Activated T-cell treated with anti-CD3 and anti-CD28 coated beads for 48 hours (primary cell): ENCODE measurements around the gene SSX3.
"Not testable (repeated sequence)": the region's sequence is repeated elsewhere in the genome, so short reads cannot be mapped to it uniquely, and the experiment has no call there.

Source experiments
- DNase-seq: peaks from one replicate; pipeline ENCODE4 v3.0.0-alpha.2; 2020; ENCODE audit warnings: low read depth

SSX3 gene

GRCh38 chrX:48356315-48357094 lies at the start of gene SSX3:
SSX3 (minus strand) TSS chrX:48356703; CDS start chrX:48355249, 1,454 bp downstream.
- DNase-seq = not testable (repeated sequence)

GRCh38 chrX:48397825-48398224 lies 41.3 kb upstream of the SSX3 start:
- DNase-seq = not testable (repeated sequence)

- not testable (repeated sequence) for DNase-seq
Observed at GRCh38 chrX:48396931-48397330, 40.4 kb upstream of the SSX3 start.

GRCh38 chrX:48383239-48383638 lies 26.7 kb upstream of the SSX3 start, which contains the start of gene SSX4:
SSX4 (plus strand) TSS chrX:48383539; CDS start chrX:48384054, 515 bp downstream.
- DNase-seq = not testable (repeated sequence)

GRCh38 chrX:48370408-48370807 lies 13.9 kb upstream of the SSX3 start:
- DNase-seq = not testable (repeated sequence)

- DNase-seq = not testable (repeated sequence)
Observed at GRCh38 chrX:48367717-48368408, 11.4 kb upstream of the SSX3 start.

GRCh38 chrX:48359281-48359680 lies 2.8 kb upstream of the SSX3 start:
- DNase-seq = not testable (repeated sequence)

- DNase-seq = no peak
Observed at GRCh38 chrX:48357681-48358080, 1.2 kb upstream of the SSX3 start.

- DNase-seq = not testable (repeated sequence)
Observed at GRCh38 chrX:48346059-48346458, 10.4 kb downstream of the SSX3 start.

GRCh38 chrX:48313996-48314395 lies 42.5 kb downstream of the SSX3 start:
- not testable (repeated sequence) for DNase-seq

- no peak for DNase-seq
Observed at GRCh38 chrX:48306175-48306574, 50.3 kb downstream of the SSX3 start.
